SK-N-SH treated with all-trans-retinoic acid at 6 μM for 48 hours (cell line): ENCODE data around the gene ZNF316.

Experiments used
- ATAC-seq: fragments of 200-7000 bp; cut with Tn5 transposase; 3 replicates; pipeline ENCODE4 v1.9.1; 2020; ENCODE audit warnings: mild to moderate bottlenecking, moderate library complexity
- ARNTL ChIP-seq: fragments of 450-650 bp; formaldehyde crosslinking; IDR thresholded peaks from 2 replicates; pipeline ENCODE4 v1.5.0; 2020; ENCODE audit warnings: low read depth, mild to moderate bottlenecking, moderate library complexity, borderline replicate concordance
- BACH2 ChIP-seq: fragments of 250-450 bp; sonication (Bioruptor Pico); IDR thresholded peaks from 2 replicates; pipeline ENCODE4 v1.9.0; 2021; ENCODE audit warnings: mild to moderate bottlenecking, borderline replicate concordance
- CREB5 ChIP-seq: fragments of 250-450 bp; sonication (Bioruptor Pico); IDR thresholded peaks from 2 replicates; pipeline ENCODE4 v1.5.1; 2020; ENCODE audit warnings: low read depth, mild to moderate bottlenecking, moderate library complexity
- CSDC2 ChIP-seq: fragments of 250-450 bp; sonication (Bioruptor Pico); IDR thresholded peaks from 2 replicates; pipeline ENCODE4 v1.5.0; 2020; ENCODE audit warnings: mild to moderate bottlenecking, moderate library complexity
- CSRNP3 ChIP-seq: fragments of 250-450 bp; sonication (Bioruptor Pico); IDR thresholded peaks from 2 replicates; pipeline ENCODE4 v1.5.1; 2021; ENCODE audit warnings: mild to moderate bottlenecking, moderate library complexity
- ESRRG ChIP-seq: fragments of 250-450 bp; sonication (Bioruptor Pico); IDR thresholded peaks from 2 replicates; pipeline ENCODE4 v1.6.1; 2021; ENCODE audit warnings: mild to moderate bottlenecking
- GLIS3 ChIP-seq: fragments of 250-450 bp; sonication (Bioruptor Pico); IDR thresholded peaks from 2 replicates; pipeline ENCODE4 v1.5.0; 2020; ENCODE audit warnings: mild to moderate bottlenecking, moderate library complexity
- ISL1 ChIP-seq: fragments of 250-450 bp; sonication (Bioruptor Pico); IDR thresholded peaks from 2 replicates; pipeline ENCODE4 v2.1.2; 2022; ENCODE audit warnings: mild to moderate bottlenecking, moderate library complexity
- OSR1 ChIP-seq: fragments of 250-450 bp; sonication (Bioruptor Pico); IDR thresholded peaks from 2 replicates; pipeline ENCODE4 v1.8.0; 2022; ENCODE audit warnings: moderate library complexity, mild to moderate bottlenecking, inconsistent platforms
- PATZ1 ChIP-seq: fragments of 250-450 bp; sonication (Bioruptor Pico); IDR thresholded peaks from 2 replicates; pipeline ENCODE4 v1.8.0; 2020; ENCODE audit warnings: mild to moderate bottlenecking, moderate library complexity, borderline replicate concordance
- POU6F1 ChIP-seq: fragments of 250-450 bp; sonication (Bioruptor Pico); IDR thresholded peaks from 2 replicates; pipeline ENCODE4 v1.8.0; 2021; ENCODE audit warnings: low read depth, mild to moderate bottlenecking, moderate library complexity, borderline replicate concordance
- PPARA ChIP-seq: fragments of 250-450 bp; sonication (Bioruptor Pico); IDR thresholded peaks from 2 replicates; pipeline ENCODE4 v1.5.0; 2020; ENCODE audit warnings: mild to moderate bottlenecking, borderline replicate concordance
- RARB ChIP-seq: fragments of 250-450 bp; sonication (Bioruptor Pico); IDR thresholded peaks from 2 replicates; pipeline ENCODE4 v1.8.0; 2021; ENCODE audit warnings: mild to moderate bottlenecking, moderate library complexity
- SNAI2 ChIP-seq: fragments of 250-450 bp; sonication (Bioruptor Pico); IDR thresholded peaks from 2 replicates; pipeline ENCODE4 v1.5.0; 2020; ENCODE audit warnings: mild to moderate bottlenecking, moderate library complexity
- TCF4 ChIP-seq: fragments of 250-450 bp; sonication (Bioruptor Pico); IDR thresholded peaks from 2 replicates; pipeline ENCODE4 v1.8.0; 2021; ENCODE audit warnings: mild to moderate bottlenecking, moderate library complexity, borderline replicate concordance
- TOX ChIP-seq: fragments of 250-450 bp; sonication (Bioruptor Pico); IDR thresholded peaks from 2 replicates; pipeline ENCODE4 v1.8.0; 2021; ENCODE audit warnings: mild to moderate bottlenecking, moderate library complexity, borderline replicate concordance
- TSHZ2 ChIP-seq: fragments of 250-450 bp; sonication (Bioruptor Pico); IDR thresholded peaks from 2 replicates; pipeline ENCODE4 v1.5.0; 2020; ENCODE audit warnings: mild to moderate bottlenecking, moderate library complexity
- ZC3H10 ChIP-seq: fragments of 250-450 bp; sonication (Bioruptor Pico); IDR thresholded peaks from 2 replicates; pipeline ENCODE4 v1.5.1; 2021; ENCODE audit warnings: mild to moderate bottlenecking, moderate library complexity
- ZFP3 ChIP-seq: fragments of 250-450 bp; sonication (Bioruptor Pico); IDR thresholded peaks from 2 replicates; pipeline ENCODE4 v1.5.0; 2020; ENCODE audit warnings: mild to moderate bottlenecking, moderate library complexity
- ZFP30 ChIP-seq: fragments of 450-650 bp; formaldehyde crosslinking; IDR thresholded peaks from 2 replicates; pipeline ENCODE4 v1.5.0; 2022; ENCODE audit warnings: mild to moderate bottlenecking, moderate library complexity
- ZNF565 ChIP-seq: fragments of 450-650 bp; formaldehyde crosslinking; conservative IDR thresholded peaks from 2 replicates; pipeline ENCODE4 v1.5.0; 2020; ENCODE audit warnings: low read depth, mild to moderate bottlenecking, moderate library complexity
- ZNF70 ChIP-seq: fragments of 450-650 bp; formaldehyde crosslinking; IDR thresholded peaks from 2 replicates; pipeline ENCODE4 v1.5.0; 2020; ENCODE audit warnings: mild to moderate bottlenecking, moderate library complexity
- ZNF8 ChIP-seq: fragments of 450-650 bp; formaldehyde crosslinking; IDR thresholded peaks from 2 replicates; pipeline ENCODE4 v1.5.0; 2020; ENCODE audit warnings: mild to moderate bottlenecking, moderate library complexity

The ZNF316 gene

GRCh38 chr7:6691609-6692106 is 54.5 kb downstream of the ZNF316 start:
- TF ChIP-seq TOX (CRISPR knock-in tag) (no peak), ISL1 (CRISPR knock-in tag) (no peak), SNAI2 (no peak), GLIS3 (no peak), ZFP30 (CRISPR knock-in tag) (no peak), CSRNP3 (CRISPR knock-in tag) (no peak), ZNF565 (CRISPR knock-in tag) (no peak), ESRRG (no peak), ZNF70 (CRISPR knock-in tag) (no peak), BACH2 (CRISPR knock-in tag) (no peak), ZFP3 (CRISPR knock-in tag) (no peak), RARB (CRISPR knock-in tag) (no peak), POU6F1 (no peak)
- ATAC-seq, result no peak

- no peak for TF ChIP-seq ARNTL (CRISPR knock-in tag)
- TF ChIP-seq ZNF8 (CRISPR knock-in tag), result no peak
- TF ChIP-seq SNAI2, result no peak
- no peak for TF ChIP-seq POU6F1
- TF ChIP-seq ZFP30 (CRISPR knock-in tag), result no peak
- no peak for TF ChIP-seq PPARA (CRISPR knock-in tag)
- TF ChIP-seq CSDC2, result no peak
- TF ChIP-seq TSHZ2 (CRISPR knock-in tag), result no peak
- no peak for TF ChIP-seq CREB5 (CRISPR knock-in tag)
- TF ChIP-seq RARB (CRISPR knock-in tag), result no peak
- no peak for TF ChIP-seq ZNF70 (CRISPR knock-in tag)
- no peak for TF ChIP-seq OSR1 (CRISPR knock-in tag)
- no peak for TF ChIP-seq ISL1 (CRISPR knock-in tag)
- TF ChIP-seq ZC3H10 (CRISPR knock-in tag), result no peak
- no peak for TF ChIP-seq ZFP3 (CRISPR knock-in tag)
- TF ChIP-seq TCF4 (CRISPR knock-in tag), result no peak
- no peak for ATAC-seq
Observed at GRCh38 chr7:6700793-6701192, 63.7 kb downstream of the ZNF316 start.

GRCh38 chr7:6701860-6702259 is 64.7 kb downstream of the ZNF316 start:
- no peak for ATAC-seq
- TF ChIP-seq ZNF565 (CRISPR knock-in tag), result no peak
- TF ChIP-seq ISL1 (CRISPR knock-in tag), result no peak
- TF ChIP-seq BACH2 (CRISPR knock-in tag), result no peak
- no peak for TF ChIP-seq ZFP30 (CRISPR knock-in tag)
- no peak for TF ChIP-seq CSDC2
- TF ChIP-seq CSRNP3 (CRISPR knock-in tag), result no peak
- TF ChIP-seq GLIS3, result no peak
- TF ChIP-seq CREB5 (CRISPR knock-in tag), result no peak
- TF ChIP-seq RARB (CRISPR knock-in tag), result no peak
- no peak for TF ChIP-seq PATZ1 (CRISPR knock-in tag)
- TF ChIP-seq OSR1 (CRISPR knock-in tag), result no peak
- TF ChIP-seq ARNTL (CRISPR knock-in tag), result no peak
- TF ChIP-seq SNAI2, result no peak
- TF ChIP-seq ESRRG, result no peak
- TF ChIP-seq ZNF8 (CRISPR knock-in tag), result no peak
- TF ChIP-seq ZFP3 (CRISPR knock-in tag), result no peak
- no peak for TF ChIP-seq ZNF70 (CRISPR knock-in tag)
- no peak for TF ChIP-seq TCF4 (CRISPR knock-in tag)
